Keratinocyte (primary cell): ENCODE results near the gene LSAMP.

Experiments used
- CTCF ChIP-seq, 3 experiments: IDR thresholded peaks in 1 of 3; conservative IDR thresholded peaks in 1 of 3; optimal IDR thresholded peaks in 1 of 3; 2 replicates in 2 of 3; 3 replicates in 1 of 3; pipeline versions ENCODE3 to v1.5.1; 2011; ENCODE audit warnings: low read length in 3 of 3, mild to moderate bottlenecking in 3 of 3, moderate library complexity in 2 of 3, control low read depth in 1 of 3, inconsistent platforms in 1 of 3; ENCODE audit not compliant: insufficient read depth in 2 of 3; ENCODE audit errors: extremely low read depth in 1 of 3
- EZH2 ChIP-seq: IDR thresholded peaks from one replicate; pipeline ENCODE4 v1.6.1; 2012; ENCODE audit warnings: inconsistent platforms, mild to moderate bottlenecking, low read length, moderate library complexity

- TF ChIP-seq CTCF (optimal IDR thresholded peaks at IDR 0.05 in 1 of 3, IDR thresholded peaks at IDR 0.05 in 1 of 3, conservative IDR thresholded peaks at IDR 0.05 in 1 of 3; ENCODE audit: extremely low read depth in 1 of 3, insufficient read depth in 2 of 3, low read length in 3 of 3) (no peak), EZH2 (no peak)
Observed at GRCh38 chr3:116007000-116007399, 438.3 kb downstream of the LSAMP start.
